HEK293T (cell line): ENCODE data around the gene MOAP1.
"Not testable (repeated sequence)": the region's sequence is repeated elsewhere in the genome, so short reads cannot be mapped to it uniquely, and the experiment has no call there.

Source experiments
- CTCF ChIA-PET: fragments of 350-600 bp; formaldehyde crosslinking; extraction: SDS; loops from one replicate; lab custom pipeline; 2021; ENCODE audit warnings: antibody characterized with exemption, inconsistent platforms; lab: Yijun Ruan, JAX
- POLR2A ChIA-PET: fragments of 350-600 bp; formaldehyde crosslinking; extraction: SDS; loops from one replicate; lab custom pipeline; 2020; ENCODE audit warnings: antibody characterized with exemption, inconsistent platforms; lab: Yijun Ruan, JAX
- DNase-seq: peaks from one replicate; pipeline ENCODE4 v3.0.0; 2012; ENCODE audit warnings: mixed read lengths; ENCODE audit errors: extremely low spot score
- ARNT ChIP-seq: fragments of 450-650 bp; IDR thresholded peaks from 2 replicates; pipeline ENCODE4 v1.6.1; 2017; ENCODE audit warnings: mild to moderate bottlenecking
- BHLHE40 ChIP-seq: fragments of 450-650 bp; IDR thresholded peaks from 2 replicates; pipeline ENCODE4 v1.6.1; 2016; ENCODE audit warnings: mild to moderate bottlenecking, moderate library complexity, borderline replicate concordance
- CTBP1 ChIP-seq: fragments of 450-650 bp; IDR thresholded peaks from 2 replicates; pipeline ENCODE4 v1.6.1; 2016; ENCODE audit warnings: borderline replicate concordance
- ELF4 ChIP-seq: fragments of 450-650 bp; IDR thresholded peaks from 2 replicates; pipeline ENCODE4 v1.6.1; 2017; ENCODE audit warnings: antibody characterized with exemption
- FOXA1 ChIP-seq: fragments of 450-650 bp; IDR thresholded peaks from 2 replicates; pipeline ENCODE4 v1.6.1; 2016; ENCODE audit warnings: mild to moderate bottlenecking
- FOXK2 ChIP-seq: fragments of 450-650 bp; IDR thresholded peaks from 2 replicates; pipeline ENCODE4 v1.6.1; 2016; ENCODE audit warnings: mild to moderate bottlenecking
- FOXM1 ChIP-seq: fragments of 450-650 bp; IDR thresholded peaks from 2 replicates; pipeline ENCODE4 v1.6.1; 2017; ENCODE audit warnings: mild to moderate bottlenecking, borderline replicate concordance
- HDGF ChIP-seq: fragments of 450-650 bp; IDR thresholded peaks from 2 replicates; pipeline ENCODE4 v1.6.1; 2017; ENCODE audit warnings: antibody characterized with exemption, borderline replicate concordance
- L3MBTL2 ChIP-seq: fragments of 450-650 bp; conservative IDR thresholded peaks from 2 replicates; pipeline ENCODE4 v1.6.1; 2016; ENCODE audit warnings: mild to moderate bottlenecking
- LEF1 ChIP-seq: fragments of 450-650 bp; IDR thresholded peaks from 2 replicates; pipeline ENCODE4 v1.6.1; 2017; ENCODE audit warnings: mild to moderate bottlenecking, borderline replicate concordance
- NFRKB ChIP-seq: fragments of 450-650 bp; IDR thresholded peaks from 2 replicates; pipeline ENCODE4 v1.6.1; 2016; ENCODE audit warnings: mild to moderate bottlenecking, moderate library complexity
- SP1 ChIP-seq: fragments of 450-650 bp; IDR thresholded peaks from 2 replicates; pipeline ENCODE4 v1.6.1; 2017
- SUZ12 ChIP-seq: fragments of 450-650 bp; IDR thresholded peaks from 2 replicates; pipeline ENCODE4 v1.6.1; 2016; ENCODE audit warnings: mild to moderate bottlenecking
- TARDBP ChIP-seq: fragments of 450-650 bp; IDR thresholded peaks from 2 replicates; pipeline ENCODE4 v1.6.1; 2016
- ZNF384 ChIP-seq: fragments of 450-650 bp; IDR thresholded peaks from 2 replicates; pipeline ENCODE4 v1.6.1; 2016
- TF ChIP-seq, protein P1 (sequence below): fragments of 450-650 bp; IDR thresholded peaks from 2 replicates; pipeline ENCODE4 v1.6.1; 2016

Gene MOAP1

GRCh38 chr14:93146119-93146518, 38.6 kb downstream of the MOAP1 start:
- TF ChIP-seq TARDBP (no peak), SUZ12 (no peak), LEF1 (no peak), FOXM1 (no peak), CTBP1 (no peak), SP1 (no peak), HDGF (no peak), ARNT (no peak), L3MBTL2 (no peak), ZNF384 (no peak), FOXK2 (no peak), ELF4 (no peak), NFRKB (no peak)
- TF ChIP-seq, protein P1, sequence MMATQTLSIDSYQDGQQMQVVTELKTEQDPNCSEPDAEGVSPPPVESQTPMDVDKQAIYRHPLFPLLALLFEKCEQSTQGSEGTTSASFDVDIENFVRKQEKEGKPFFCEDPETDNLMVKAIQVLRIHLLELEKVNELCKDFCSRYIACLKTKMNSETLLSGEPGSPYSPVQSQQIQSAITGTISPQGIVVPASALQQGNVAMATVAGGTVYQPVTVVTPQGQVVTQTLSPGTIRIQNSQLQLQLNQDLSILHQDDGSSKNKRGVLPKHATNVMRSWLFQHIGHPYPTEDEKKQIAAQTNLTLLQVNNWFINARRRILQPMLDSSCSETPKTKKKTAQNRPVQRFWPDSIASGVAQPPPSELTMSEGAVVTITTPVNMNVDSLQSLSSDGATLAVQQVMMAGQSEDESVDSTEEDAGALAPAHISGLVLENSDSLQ, result no peak
- DNase-seq, result no peak
- ChIA-PET POLR2A (no interaction called here), CTCF (interaction anchor here (1.1 to 2.1 kb wide), 3 partner anchors 14 to 33 kb away, joined by 4 to 8 read pairs (median 5); no protein-coding TSS in a partner anchor)

GRCh38 chr14:93142854-93143652, 41.6 kb downstream of the MOAP1 start:
- CTCF ChIA-PET, result no interaction called here
- POLR2A ChIA-PET, result no interaction called here

GRCh38 chr14:93137864-93138263, 46.8 kb downstream of the MOAP1 start:
- POLR2A ChIA-PET, result interaction anchor here (1.0 to 1.2 kb wide), 2 partner anchors 21 to 23 kb away, joined by 3 to 4 read pairs; no protein-coding TSS in a partner anchor
- CTCF ChIA-PET, result interaction anchor here (2.0 kb wide), 2 partner anchors 25 to 185 kb away, joined by 5 to 21 read pairs; no protein-coding TSS in a partner anchor
- peak; percentile 41 for DNase-seq
- TF ChIP-seq SP1 (no peak), NFRKB (no peak), ARNT (no peak), FOXK2 (no peak), CTBP1 (no peak), FOXM1 (no peak), ZNF384 (no peak), HDGF (no peak), ELF4 (no peak), TARDBP (no peak), L3MBTL2 (no peak), FOXA1 (no peak), LEF1 (no peak), BHLHE40 (no peak), SUZ12 (no peak)
- TF ChIP-seq, protein P1, result no peak

More at GRCh38 chr14:93142854-93143652, 41.6 kb downstream of the MOAP1 start:
- DNase-seq, result no peak
- TF ChIP-seq, protein P1, result no peak
- no peak for TF ChIP-seq SUZ12
- no peak for TF ChIP-seq L3MBTL2
- no peak for TF ChIP-seq FOXM1
- TF ChIP-seq ELF4, result no peak
- no peak for TF ChIP-seq ZNF384
- TF ChIP-seq FOXA1, result no peak
- no peak for TF ChIP-seq SP1
- no peak for TF ChIP-seq HDGF
- TF ChIP-seq NFRKB, result no peak
- TF ChIP-seq FOXK2, result no peak
- no peak for TF ChIP-seq ARNT
- no peak for TF ChIP-seq LEF1
- TF ChIP-seq BHLHE40, result no peak
- no peak for TF ChIP-seq TARDBP
- TF ChIP-seq CTBP1, result no peak

DNA sequence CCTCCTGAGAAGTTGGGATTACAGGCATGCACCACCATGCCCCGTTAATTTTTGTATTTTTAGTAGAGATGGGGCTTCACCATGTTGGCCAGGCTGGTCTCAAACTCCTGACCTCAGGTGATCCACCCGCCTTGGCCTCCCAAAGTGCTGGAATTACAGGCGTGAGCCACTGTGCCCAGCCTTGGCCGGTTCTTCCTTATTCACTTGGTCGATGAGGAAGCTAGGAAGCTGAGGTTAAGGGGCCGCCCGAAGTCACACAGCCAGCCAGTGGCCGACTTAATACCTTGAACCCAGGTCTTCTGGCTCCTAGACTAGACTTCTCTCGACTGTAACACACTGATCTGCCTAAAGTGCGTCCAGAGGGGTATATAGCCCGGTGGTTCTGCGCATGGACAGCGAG, 48.2 kb downstream of the MOAP1 start:
- DNase-seq, POLR2A ChIA-PET: not testable (repeated sequence)
- CTCF ChIA-PET, result interaction anchor here (0.6 kb wide), 1 partner anchor 23 kb away, joined by 3 read pairs; no protein-coding TSS in a partner anchor

- DNase-seq, result no peak
- no peak for TF ChIP-seq ELF4
- no peak for TF ChIP-seq L3MBTL2
- TF ChIP-seq SUZ12, result no peak
- TF ChIP-seq BHLHE40, result no peak
- no peak for TF ChIP-seq LEF1
- TF ChIP-seq FOXM1, result no peak
- TF ChIP-seq FOXK2, result no peak
- no peak for TF ChIP-seq SP1
- no peak for TF ChIP-seq NFRKB
- TF ChIP-seq ARNT, result no peak
- TF ChIP-seq ZNF384, result no peak
- TF ChIP-seq CTBP1, result no peak
- TF ChIP-seq, protein P1, result no peak
- TF ChIP-seq TARDBP, result no peak
- TF ChIP-seq HDGF, result no peak
- no peak for TF ChIP-seq FOXA1
- POLR2A ChIA-PET, result no interaction called here
- CTCF ChIA-PET, result interaction anchor here (0.6 kb wide), 2 partner anchors 23 to 201 kb away, joined by 3 read pairs; no protein-coding TSS in a partner anchor
These were observed 48.7 kb downstream of the MOAP1 start for GRCh38 chr14:93136009-93136408.

DNA sequence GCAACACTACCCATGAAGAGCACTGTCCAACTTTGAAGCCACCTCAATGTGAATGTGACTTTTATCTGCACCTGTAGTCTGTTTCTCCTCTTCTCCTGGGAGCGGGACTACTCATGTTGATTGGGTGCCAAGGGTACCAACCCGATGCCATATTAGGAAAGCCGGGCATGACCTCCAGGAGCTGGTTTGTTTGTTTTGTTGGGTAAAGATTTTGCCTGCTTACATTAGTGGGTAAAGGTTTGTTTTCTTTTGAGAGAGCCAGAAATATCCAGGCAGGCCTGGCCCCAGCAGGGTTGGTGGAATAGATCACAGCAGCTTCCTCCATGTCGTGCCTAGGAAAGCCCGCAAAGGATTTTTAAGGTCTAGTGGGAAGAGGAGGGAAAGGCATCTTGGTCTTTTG, 49.3 kb downstream of the MOAP1 start:
- no peak for TF ChIP-seq LEF1
- TF ChIP-seq CTBP1, result no peak
- POLR2A ChIA-PET, result no interaction called here
- CTCF ChIA-PET, result interaction anchor here (0.6 to 1.4 kb wide), 2 partner anchors 22 to 201 kb away, joined by 3 to 4 read pairs; no protein-coding TSS in a partner anchor
- no peak for DNase-seq
